ENCODE data around the gene LRRC30.

LRRC30 gene

GRCh38 chr18:7237673-7238272 is 6.9 kb downstream of the LRRC30 start:
- DNase-seq (ENCODE audit: low read depth), result no peak

GRCh38 chr18:7242926-7243325 is 12.0 kb downstream of the LRRC30 start:
- DNase-seq (ENCODE audit: low read depth), result no peak

GRCh38 chr18:7248877-7249276 is 18.0 kb downstream of the LRRC30 start:
- DNase-seq (ENCODE audit: low read depth), result no peak

- DNase-seq (ENCODE audit: low read depth), result no peak
Observed at GRCh38 chr18:7254163-7254562, 23.3 kb downstream of the LRRC30 start.

GRCh38 chr18:7255054-7255453 is 24.2 kb downstream of the LRRC30 start:
- DNase-seq (ENCODE audit: low read depth), result no peak

- no peak for DNase-seq (ENCODE audit: low read depth)
Observed at GRCh38 chr18:7255643-7256042, 24.8 kb downstream of the LRRC30 start.

- DNase-seq (ENCODE audit: low read depth), result no peak
Observed at GRCh38 chr18:7256618-7257425, 25.9 kb downstream of the LRRC30 start.

- DNase-seq (ENCODE audit: low read depth), result no peak
Observed at GRCh38 chr18:7257426-7257740, 26.5 kb downstream of the LRRC30 start.

- DNase-seq (ENCODE audit: low read depth), result no peak
Observed at GRCh38 chr18:7259475-7259874, 28.6 kb downstream of the LRRC30 start.

- DNase-seq (ENCODE audit: low read depth), result no peak
Observed at GRCh38 chr18:7261199-7261598, 30.3 kb downstream of the LRRC30 start.

- DNase-seq (ENCODE audit: low read depth), result no peak
Observed at GRCh38 chr18:7267973-7268372, 37.1 kb downstream of the LRRC30 start.

- DNase-seq (ENCODE audit: low read depth), result no peak
Observed at GRCh38 chr18:7269942-7270341, 39.1 kb downstream of the LRRC30 start.

GRCh38 chr18:7272311-7273049 is 41.6 kb downstream of the LRRC30 start:
- DNase-seq (ENCODE audit: low read depth), result no peak

GRCh38 chr18:7273301-7273921 is 42.5 kb downstream of the LRRC30 start:
- DNase-seq (ENCODE audit: low read depth), result no peak

GRCh38 chr18:7281579-7281978 is 50.7 kb downstream of the LRRC30 start:
- no peak for DNase-seq (ENCODE audit: low read depth)
